Measurements from ENCODE around the gene IWS1. TPM values are rescaled to one million over a fixed set of nuclear protein-coding genes. Genes with fewer than 3 reads are reported as not detected.

IWS1 gene
- total RNA-seq, 1 donor from 2014 or later = 39.8 TPM

DNA sequence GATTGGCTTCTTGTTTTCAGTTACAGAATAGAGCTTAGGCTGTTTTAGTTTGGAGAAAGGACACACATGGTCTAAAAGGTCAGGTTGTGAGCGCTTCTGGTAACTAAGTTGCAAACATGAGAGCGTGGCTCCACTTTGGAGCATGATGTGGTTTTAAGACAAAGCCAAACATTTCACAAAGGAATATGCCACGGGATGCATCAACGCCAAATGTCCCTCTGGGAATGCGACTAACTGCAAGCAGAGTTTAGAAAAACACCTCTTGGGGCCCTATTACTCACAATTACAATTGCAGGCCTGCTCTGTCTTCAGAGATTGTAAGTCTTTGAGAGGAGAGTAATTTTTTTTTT is 34.6 kb upstream of the IWS1 start:
- Mint-ChIP-seq H3K4me3 (ENCODE audit: unreplicated experiment) (no peak overlapping the region), H3K27ac (ENCODE audit: unreplicated experiment) (no peak overlapping the region), H3K36me3 (ENCODE audit: unreplicated experiment) (peaks cover 2% of the 10 kb centered on the region), H3K27me3 (ENCODE audit: unreplicated experiment) (peaks cover 31% of the 10 kb centered on the region), H3K9me3 (ENCODE audit: unreplicated experiment) (peaks cover 11% of the 10 kb centered on the region), H3K4me1 (ENCODE audit: unreplicated experiment) (peaks cover 4% of the 10 kb centered on the region)
- peak; percentile 11 for DNase-seq (ENCODE audit: extremely low spot score, unreplicated experiment)
- TF ChIP-seq, protein P1, sequence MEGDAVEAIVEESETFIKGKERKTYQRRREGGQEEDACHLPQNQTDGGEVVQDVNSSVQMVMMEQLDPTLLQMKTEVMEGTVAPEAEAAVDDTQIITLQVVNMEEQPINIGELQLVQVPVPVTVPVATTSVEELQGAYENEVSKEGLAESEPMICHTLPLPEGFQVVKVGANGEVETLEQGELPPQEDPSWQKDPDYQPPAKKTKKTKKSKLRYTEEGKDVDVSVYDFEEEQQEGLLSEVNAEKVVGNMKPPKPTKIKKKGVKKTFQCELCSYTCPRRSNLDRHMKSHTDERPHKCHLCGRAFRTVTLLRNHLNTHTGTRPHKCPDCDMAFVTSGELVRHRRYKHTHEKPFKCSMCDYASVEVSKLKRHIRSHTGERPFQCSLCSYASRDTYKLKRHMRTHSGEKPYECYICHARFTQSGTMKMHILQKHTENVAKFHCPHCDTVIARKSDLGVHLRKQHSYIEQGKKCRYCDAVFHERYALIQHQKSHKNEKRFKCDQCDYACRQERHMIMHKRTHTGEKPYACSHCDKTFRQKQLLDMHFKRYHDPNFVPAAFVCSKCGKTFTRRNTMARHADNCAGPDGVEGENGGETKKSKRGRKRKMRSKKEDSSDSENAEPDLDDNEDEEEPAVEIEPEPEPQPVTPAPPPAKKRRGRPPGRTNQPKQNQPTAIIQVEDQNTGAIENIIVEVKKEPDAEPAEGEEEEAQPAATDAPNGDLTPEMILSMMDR (IDR thresholded peaks at IDR 0.05) = no peak

DNA sequence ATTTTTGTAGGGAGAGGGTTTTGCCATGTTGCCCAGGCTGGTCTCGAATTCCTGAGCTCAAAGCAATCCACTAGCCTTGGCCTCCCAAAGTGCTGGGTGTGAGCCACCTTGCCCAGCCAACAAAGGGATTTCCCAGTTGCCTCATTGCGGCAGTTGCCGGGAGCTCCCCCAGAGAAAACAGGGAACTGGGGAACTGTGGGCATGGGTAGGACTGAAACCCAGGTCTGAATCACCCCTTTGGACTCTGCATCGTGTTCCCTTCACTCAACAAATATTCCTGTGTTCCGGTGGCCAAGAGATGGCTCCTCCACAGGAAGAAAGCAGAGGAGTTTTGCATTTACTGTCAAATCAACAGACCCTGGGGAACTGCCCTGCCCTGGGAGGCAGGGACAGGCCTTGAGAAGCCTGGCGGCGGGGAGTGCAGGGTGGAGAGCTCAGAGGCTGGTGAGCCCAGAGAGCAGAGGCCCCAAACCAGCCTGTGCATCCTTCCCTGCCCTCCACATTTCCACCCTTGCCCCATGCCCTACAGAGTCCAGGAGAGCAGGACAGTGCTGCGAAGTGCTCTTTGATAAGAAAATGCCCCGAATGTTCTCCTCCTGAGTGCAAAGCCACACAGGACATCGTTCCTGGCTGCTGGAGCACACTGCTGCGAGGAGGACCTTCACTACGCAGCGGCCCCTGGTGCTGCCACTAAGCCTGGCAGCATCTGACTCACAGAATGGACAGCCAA is 34.1 kb upstream of the IWS1 start:
- H3K4me1 Mint-ChIP-seq (ENCODE audit: unreplicated experiment) = peaks cover 4% of the 10 kb centered on the region
- no peak overlapping the region for H3K27ac Mint-ChIP-seq (ENCODE audit: unreplicated experiment)
- peaks cover 2% of the 10 kb centered on the region for H3K36me3 Mint-ChIP-seq (ENCODE audit: unreplicated experiment)
- H3K27me3 Mint-ChIP-seq (ENCODE audit: unreplicated experiment) = peaks cover 37% of the 10 kb centered on the region
- TF ChIP-seq, protein P1 (IDR thresholded peaks at IDR 0.05) = no peak
- DNase-seq (ENCODE audit: extremely low spot score, unreplicated experiment) = peak; percentile 73
- peaks cover 11% of the 10 kb centered on the region for H3K9me3 Mint-ChIP-seq (ENCODE audit: unreplicated experiment)
- H3K4me3 Mint-ChIP-seq (ENCODE audit: unreplicated experiment) = no peak overlapping the region

DNA sequence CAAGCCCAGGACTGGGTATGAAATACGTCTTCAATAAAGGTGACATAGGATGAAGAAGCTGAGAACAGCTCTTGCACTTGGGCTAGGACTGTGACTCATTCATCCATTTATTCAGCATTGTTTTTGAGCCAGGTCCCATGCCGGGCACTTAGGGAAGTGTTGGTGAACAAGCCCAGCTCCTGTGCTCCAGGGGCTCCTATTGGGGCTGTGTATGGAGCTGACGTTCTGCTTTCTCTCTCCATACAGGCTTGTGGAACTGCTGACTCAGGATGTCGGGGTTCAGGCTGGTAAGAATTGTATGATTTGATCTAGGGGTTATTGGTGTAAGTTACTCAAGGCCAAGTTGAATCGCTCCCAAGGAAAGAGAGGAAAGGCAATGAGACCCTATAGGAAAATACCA is 33.2 kb upstream of the IWS1 start:
- peak; percentile 27 for DNase-seq (ENCODE audit: extremely low spot score, unreplicated experiment)
- H3K4me1 Mint-ChIP-seq (ENCODE audit: unreplicated experiment) = peaks cover 4% of the 10 kb centered on the region
- no peak overlapping the region for H3K27ac Mint-ChIP-seq (ENCODE audit: unreplicated experiment)
- H3K27me3 Mint-ChIP-seq (ENCODE audit: unreplicated experiment) = peaks cover 45% of the 10 kb centered on the region
- TF ChIP-seq, protein P1 (IDR thresholded peaks at IDR 0.05) = no peak
- H3K36me3 Mint-ChIP-seq (ENCODE audit: unreplicated experiment) = peaks cover 2% of the 10 kb centered on the region
- H3K4me3 Mint-ChIP-seq (ENCODE audit: unreplicated experiment) = no peak overlapping the region
- peaks cover 11% of the 10 kb centered on the region for H3K9me3 Mint-ChIP-seq (ENCODE audit: unreplicated experiment)

DNA sequence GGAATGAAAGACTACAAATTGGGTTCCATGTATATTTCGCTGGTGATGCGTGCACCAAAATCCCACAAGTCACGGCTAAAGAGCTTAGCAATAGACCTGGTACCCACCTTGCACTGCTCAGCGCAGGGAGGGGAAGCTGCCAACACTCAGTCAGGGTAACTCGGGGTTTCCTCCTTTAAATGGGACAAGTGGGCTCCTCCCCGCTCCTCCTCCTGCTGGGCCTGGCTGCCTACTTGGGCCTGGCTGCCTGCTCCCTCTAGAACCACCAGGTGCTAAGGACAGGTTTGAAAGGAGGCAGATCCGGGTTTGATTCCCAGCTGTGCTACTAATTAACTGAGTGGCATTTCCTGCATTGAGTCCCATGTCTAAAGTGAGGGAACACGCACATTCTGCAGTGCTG is 32.6 kb upstream of the IWS1 start:
- DNase-seq (ENCODE audit: extremely low spot score, unreplicated experiment) = peak; percentile 65
- Mint-ChIP-seq H3K27me3 (ENCODE audit: unreplicated experiment) (peaks cover 49% of the 10 kb centered on the region), H3K27ac (ENCODE audit: unreplicated experiment) (no peak overlapping the region), H3K4me1 (ENCODE audit: unreplicated experiment) (peaks cover 4% of the 10 kb centered on the region), H3K36me3 (ENCODE audit: unreplicated experiment) (peaks cover 2% of the 10 kb centered on the region), H3K4me3 (ENCODE audit: unreplicated experiment) (no peak overlapping the region), H3K9me3 (ENCODE audit: unreplicated experiment) (peaks cover 11% of the 10 kb centered on the region)
- TF ChIP-seq, protein P1 (IDR thresholded peaks at IDR 0.05) = no peak

DNA sequence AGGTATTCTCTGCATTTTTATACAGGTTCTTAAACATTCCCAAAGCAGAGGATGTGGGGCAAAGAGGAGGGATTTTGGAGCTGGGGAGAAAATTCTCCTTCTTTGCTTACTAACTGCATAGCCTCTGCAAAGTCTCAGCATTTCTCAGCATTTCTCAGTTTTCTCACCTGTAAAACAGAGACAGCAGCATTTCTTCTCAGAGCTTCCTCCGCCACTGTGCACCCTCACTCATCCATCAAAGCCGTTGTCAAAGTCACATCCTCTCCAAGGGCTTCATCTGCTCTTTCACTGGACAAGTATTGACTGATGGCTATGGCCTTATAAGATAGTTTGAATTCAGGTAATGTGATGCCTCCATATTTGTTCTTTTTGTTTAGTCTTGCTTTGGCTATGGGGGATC is 26.6 kb upstream of the IWS1 start:
- DNase-seq (ENCODE audit: extremely low spot score, unreplicated experiment) = no peak
- Mint-ChIP-seq H3K27ac (ENCODE audit: unreplicated experiment) (no peak overlapping the region), H3K36me3 (ENCODE audit: unreplicated experiment) (no peaks in the 10 kb centered on the region), H3K27me3 (ENCODE audit: unreplicated experiment) (peaks cover 81% of the 10 kb centered on the region), H3K4me3 (ENCODE audit: unreplicated experiment) (no peak overlapping the region), H3K9me3 (ENCODE audit: unreplicated experiment) (peaks cover 11% of the 10 kb centered on the region), H3K4me1 (ENCODE audit: unreplicated experiment) (no peaks in the 10 kb centered on the region)
- TF ChIP-seq, protein P1 (IDR thresholded peaks at IDR 0.05) = no peak

All from osteocyte (in vitro differentiated cells).